Ishikawa (cell line): ENCODE data around the gene TRA2A.
A peak's percentile ranks its signal among the peaks of the same experiment; 100 is the strongest.

Experiments
- CEBPB ChIP-seq: IDR thresholded peaks from 2 replicates; pipeline ENCODE4 v1.6.1; 2012
- CREB1 ChIP-seq: IDR thresholded peaks from 2 replicates; pipeline ENCODE4 v1.6.1; 2012; ENCODE audit warnings: low read depth
- EGR1 ChIP-seq: IDR thresholded peaks from 2 replicates; pipeline ENCODE4 v1.6.1; 2012
- EP300 ChIP-seq: IDR thresholded peaks from 2 replicates; pipeline ENCODE4 v1.6.1; 2012; ENCODE audit warnings: borderline replicate concordance
- FOXM1 ChIP-seq: IDR thresholded peaks from 2 replicates; pipeline ENCODE4 v1.6.1; 2012; ENCODE audit warnings: low read depth, borderline replicate concordance
- MAX ChIP-seq: IDR thresholded peaks from 2 replicates; pipeline ENCODE4 v1.6.1; 2012
- NFIC ChIP-seq: IDR thresholded peaks from 2 replicates; pipeline ENCODE4 v1.6.1; 2012
- RAD21 ChIP-seq: IDR thresholded peaks from 2 replicates; pipeline ENCODE4 v1.6.1; 2012; ENCODE audit warnings: low read depth
- REST ChIP-seq: IDR thresholded peaks from 2 replicates; pipeline ENCODE4 v1.6.1; 2012; ENCODE audit warnings: low read depth, mild to moderate bottlenecking
- TAF1 ChIP-seq: IDR thresholded peaks from 2 replicates; pipeline ENCODE4 v1.6.1; 2012; ENCODE audit warnings: low read depth, mild to moderate bottlenecking
- TCF12 ChIP-seq: IDR thresholded peaks from 2 replicates; pipeline ENCODE4 v1.6.1; 2012; ENCODE audit warnings: low read depth
- TEAD4 ChIP-seq: IDR thresholded peaks from 2 replicates; pipeline ENCODE4 v1.6.1; 2012
- USF1 ChIP-seq: IDR thresholded peaks from 2 replicates; pipeline ENCODE4 v1.6.1; 2012
- YY1 ChIP-seq: IDR thresholded peaks from 2 replicates; pipeline ENCODE4 v1.6.1; 2012; ENCODE audit warnings: low read depth
- ZBTB7A ChIP-seq: IDR thresholded peaks from 2 replicates; pipeline ENCODE4 v1.6.1; 2012; ENCODE audit warnings: low read depth

The TRA2A gene

GRCh38 chr7:23544913-23545354 lies 13.2 kb upstream of the TRA2A start:
- TF ChIP-seq EP300: no peak
- TF ChIP-seq RAD21: peak; percentile 76
- no peak for TF ChIP-seq REST
- TF ChIP-seq NFIC: no peak

- TF ChIP-seq USF1 (no peak), TAF1 (no peak), MAX (no peak), EP300 (no peak), EGR1 (no peak)
These were observed 11.0 kb upstream of the TRA2A start for GRCh38 chr7:23542752-23543151.

- TF ChIP-seq USF1: no peak
These were observed 7.7 kb upstream of the TRA2A start for GRCh38 chr7:23539494-23539907.

GRCh38 chr7:23538301-23538700 lies 6.5 kb upstream of the TRA2A start:
- TF ChIP-seq ZBTB7A (no peak), TCF12 (no peak), MAX (no peak), USF1 (no peak), TEAD4 (no peak), RAD21 (no peak), YY1 (no peak), EGR1 (no peak), TAF1 (no peak), REST (no peak), CEBPB (no peak), EP300 (no peak), FOXM1 (no peak), NFIC (no peak), CREB1 (no peak)

GRCh38 chr7:23533238-23533604 lies 1.4 kb upstream of the TRA2A start:
- no peak for TF ChIP-seq NFIC
- TF ChIP-seq ZBTB7A: no peak
- no peak for TF ChIP-seq CEBPB
- TF ChIP-seq MAX: no peak
- no peak for TF ChIP-seq FOXM1
- TF ChIP-seq RAD21: no peak
- no peak for TF ChIP-seq EGR1
- no peak for TF ChIP-seq TAF1
- no peak for TF ChIP-seq USF1
- TF ChIP-seq TCF12: no peak
- TF ChIP-seq EP300: no peak
- TF ChIP-seq TEAD4: no peak
- TF ChIP-seq REST: no peak
